Measurements from ENCODE around the gene MEGF11.

DNA sequence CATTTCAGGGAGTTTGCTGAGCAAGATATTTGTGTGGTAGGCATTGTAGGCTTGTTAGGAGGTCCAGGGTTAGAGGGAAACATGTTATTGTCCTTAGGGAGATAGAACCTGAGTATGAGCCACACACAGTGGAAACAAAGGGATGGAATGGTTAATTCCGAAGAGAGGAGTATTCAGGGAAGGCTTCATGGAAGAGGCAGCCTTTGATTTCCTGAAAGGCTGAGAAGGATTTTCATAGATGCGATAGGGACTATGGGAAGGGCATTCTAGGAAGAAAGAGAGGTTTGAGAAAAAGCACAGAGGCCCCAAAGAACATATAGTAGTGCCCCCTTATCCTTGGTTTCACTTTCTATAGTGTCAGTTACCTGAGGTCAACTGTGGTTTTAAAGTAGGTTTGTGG is 302.5 kb downstream of the MEGF11 start:
- TF ChIP-seq, protein P1, sequence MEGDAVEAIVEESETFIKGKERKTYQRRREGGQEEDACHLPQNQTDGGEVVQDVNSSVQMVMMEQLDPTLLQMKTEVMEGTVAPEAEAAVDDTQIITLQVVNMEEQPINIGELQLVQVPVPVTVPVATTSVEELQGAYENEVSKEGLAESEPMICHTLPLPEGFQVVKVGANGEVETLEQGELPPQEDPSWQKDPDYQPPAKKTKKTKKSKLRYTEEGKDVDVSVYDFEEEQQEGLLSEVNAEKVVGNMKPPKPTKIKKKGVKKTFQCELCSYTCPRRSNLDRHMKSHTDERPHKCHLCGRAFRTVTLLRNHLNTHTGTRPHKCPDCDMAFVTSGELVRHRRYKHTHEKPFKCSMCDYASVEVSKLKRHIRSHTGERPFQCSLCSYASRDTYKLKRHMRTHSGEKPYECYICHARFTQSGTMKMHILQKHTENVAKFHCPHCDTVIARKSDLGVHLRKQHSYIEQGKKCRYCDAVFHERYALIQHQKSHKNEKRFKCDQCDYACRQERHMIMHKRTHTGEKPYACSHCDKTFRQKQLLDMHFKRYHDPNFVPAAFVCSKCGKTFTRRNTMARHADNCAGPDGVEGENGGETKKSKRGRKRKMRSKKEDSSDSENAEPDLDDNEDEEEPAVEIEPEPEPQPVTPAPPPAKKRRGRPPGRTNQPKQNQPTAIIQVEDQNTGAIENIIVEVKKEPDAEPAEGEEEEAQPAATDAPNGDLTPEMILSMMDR (IDR thresholded peaks at IDR 0.05), result no peak
- TF ChIP-seq POLR2A (IDR thresholded peaks at IDR 0.05), result no peak
